SK-N-SH treated with all-trans-retinoic acid at 6 μM for 48 hours (cell line): ENCODE results near the gene STAT2.

ENCODE experiments used
- ATAC-seq: fragments of 200-7000 bp; cut with Tn5 transposase; 3 replicates; pipeline ENCODE4 v1.9.1; 2020; ENCODE audit warnings: mild to moderate bottlenecking, moderate library complexity
- ARNTL ChIP-seq: fragments of 450-650 bp; formaldehyde crosslinking; IDR thresholded peaks from 2 replicates; pipeline ENCODE4 v1.5.0; 2020; ENCODE audit warnings: low read depth, mild to moderate bottlenecking, moderate library complexity, borderline replicate concordance
- BACH2 ChIP-seq: fragments of 250-450 bp; sonication (Bioruptor Pico); IDR thresholded peaks from 2 replicates; pipeline ENCODE4 v1.9.0; 2021; ENCODE audit warnings: mild to moderate bottlenecking, borderline replicate concordance
- CREB5 ChIP-seq: fragments of 250-450 bp; sonication (Bioruptor Pico); IDR thresholded peaks from 2 replicates; pipeline ENCODE4 v1.5.1; 2020; ENCODE audit warnings: low read depth, mild to moderate bottlenecking, moderate library complexity
- CSRNP3 ChIP-seq: fragments of 250-450 bp; sonication (Bioruptor Pico); IDR thresholded peaks from 2 replicates; pipeline ENCODE4 v1.5.1; 2021; ENCODE audit warnings: mild to moderate bottlenecking, moderate library complexity
- ESRRG ChIP-seq: fragments of 250-450 bp; sonication (Bioruptor Pico); IDR thresholded peaks from 2 replicates; pipeline ENCODE4 v1.6.1; 2021; ENCODE audit warnings: mild to moderate bottlenecking
- GLIS3 ChIP-seq: fragments of 250-450 bp; sonication (Bioruptor Pico); IDR thresholded peaks from 2 replicates; pipeline ENCODE4 v1.5.0; 2020; ENCODE audit warnings: mild to moderate bottlenecking, moderate library complexity
- ISL1 ChIP-seq: fragments of 250-450 bp; sonication (Bioruptor Pico); IDR thresholded peaks from 2 replicates; pipeline ENCODE4 v2.1.2; 2022; ENCODE audit warnings: mild to moderate bottlenecking, moderate library complexity
- OSR1 ChIP-seq: fragments of 250-450 bp; sonication (Bioruptor Pico); IDR thresholded peaks from 2 replicates; pipeline ENCODE4 v1.8.0; 2022; ENCODE audit warnings: moderate library complexity, mild to moderate bottlenecking, inconsistent platforms
- PATZ1 ChIP-seq: fragments of 250-450 bp; sonication (Bioruptor Pico); IDR thresholded peaks from 2 replicates; pipeline ENCODE4 v1.8.0; 2020; ENCODE audit warnings: mild to moderate bottlenecking, moderate library complexity, borderline replicate concordance
- POU6F1 ChIP-seq: fragments of 250-450 bp; sonication (Bioruptor Pico); IDR thresholded peaks from 2 replicates; pipeline ENCODE4 v1.8.0; 2021; ENCODE audit warnings: low read depth, mild to moderate bottlenecking, moderate library complexity, borderline replicate concordance
- PPARA ChIP-seq: fragments of 250-450 bp; sonication (Bioruptor Pico); IDR thresholded peaks from 2 replicates; pipeline ENCODE4 v1.5.0; 2020; ENCODE audit warnings: mild to moderate bottlenecking, borderline replicate concordance
- RARB ChIP-seq: fragments of 250-450 bp; sonication (Bioruptor Pico); IDR thresholded peaks from 2 replicates; pipeline ENCODE4 v1.8.0; 2021; ENCODE audit warnings: mild to moderate bottlenecking, moderate library complexity
- SNAI2 ChIP-seq: fragments of 250-450 bp; sonication (Bioruptor Pico); IDR thresholded peaks from 2 replicates; pipeline ENCODE4 v1.5.0; 2020; ENCODE audit warnings: mild to moderate bottlenecking, moderate library complexity
- TCF4 ChIP-seq: fragments of 250-450 bp; sonication (Bioruptor Pico); IDR thresholded peaks from 2 replicates; pipeline ENCODE4 v1.8.0; 2021; ENCODE audit warnings: mild to moderate bottlenecking, moderate library complexity, borderline replicate concordance
- TOX ChIP-seq: fragments of 250-450 bp; sonication (Bioruptor Pico); IDR thresholded peaks from 2 replicates; pipeline ENCODE4 v1.8.0; 2021; ENCODE audit warnings: mild to moderate bottlenecking, moderate library complexity, borderline replicate concordance
- ZC3H10 ChIP-seq: fragments of 250-450 bp; sonication (Bioruptor Pico); IDR thresholded peaks from 2 replicates; pipeline ENCODE4 v1.5.1; 2021; ENCODE audit warnings: mild to moderate bottlenecking, moderate library complexity
- ZFP3 ChIP-seq: fragments of 250-450 bp; sonication (Bioruptor Pico); IDR thresholded peaks from 2 replicates; pipeline ENCODE4 v1.5.0; 2020; ENCODE audit warnings: mild to moderate bottlenecking, moderate library complexity
- ZFP30 ChIP-seq: fragments of 450-650 bp; formaldehyde crosslinking; IDR thresholded peaks from 2 replicates; pipeline ENCODE4 v1.5.0; 2022; ENCODE audit warnings: mild to moderate bottlenecking, moderate library complexity
- ZNF565 ChIP-seq: fragments of 450-650 bp; formaldehyde crosslinking; conservative IDR thresholded peaks from 2 replicates; pipeline ENCODE4 v1.5.0; 2020; ENCODE audit warnings: low read depth, mild to moderate bottlenecking, moderate library complexity
- ZNF70 ChIP-seq: fragments of 450-650 bp; formaldehyde crosslinking; IDR thresholded peaks from 2 replicates; pipeline ENCODE4 v1.5.0; 2020; ENCODE audit warnings: mild to moderate bottlenecking, moderate library complexity
- ZNF8 ChIP-seq: fragments of 450-650 bp; formaldehyde crosslinking; IDR thresholded peaks from 2 replicates; pipeline ENCODE4 v1.5.0; 2020; ENCODE audit warnings: mild to moderate bottlenecking, moderate library complexity

Gene STAT2

GRCh38 chr12:56334490-56334793 lies 25.5 kb downstream of the STAT2 start:
- ATAC-seq = no peak; the same call in 1 of the 3 replicates
- no peak for TF ChIP-seq ZC3H10 (CRISPR knock-in tag)
- TF ChIP-seq ZFP3 (CRISPR knock-in tag) = no peak
- no peak for TF ChIP-seq TCF4 (CRISPR knock-in tag)
- no peak for TF ChIP-seq CREB5 (CRISPR knock-in tag)
- no peak for TF ChIP-seq PPARA (CRISPR knock-in tag)
- no peak for TF ChIP-seq CSRNP3 (CRISPR knock-in tag)
- no peak for TF ChIP-seq BACH2
- TF ChIP-seq POU6F1 (CRISPR knock-in tag) = no peak
- TF ChIP-seq TOX (CRISPR knock-in tag) = no peak
- no peak for TF ChIP-seq ISL1
- TF ChIP-seq GLIS3 (CRISPR knock-in tag) = no peak
- TF ChIP-seq SNAI2 (CRISPR knock-in tag) = no peak
- no peak for TF ChIP-seq ARNTL (CRISPR knock-in tag)
- no peak for TF ChIP-seq OSR1 (CRISPR knock-in tag)
- TF ChIP-seq ZNF565 (CRISPR knock-in tag) = no peak
- no peak for TF ChIP-seq ZNF70 (CRISPR knock-in tag)
- TF ChIP-seq, all 23 proteins: peak for 0

- peak; percentile 100 for ATAC-seq
Measured at GRCh38 chr12:56333679-56334489, 26.0 kb downstream of the STAT2 start, which contains the start of gene PAN2. Gene PAN2 (minus strand): TSS chr12:56334000. CDS start chr12:56333094, 906 bp downstream.

GRCh38 chr12:56333197-56333678 lies 26.7 kb downstream of the STAT2 start:
- peak; percentile 9 for ATAC-seq
- TF ChIP-seq CREB5 (CRISPR knock-in tag) = no peak
- no peak for TF ChIP-seq ESRRG (CRISPR knock-in tag)
- TF ChIP-seq ZNF8 (CRISPR knock-in tag) = no peak
- no peak for TF ChIP-seq ZC3H10 (CRISPR knock-in tag)
- no peak for TF ChIP-seq CSRNP3 (CRISPR knock-in tag)
- no peak for TF ChIP-seq ZFP3 (CRISPR knock-in tag)
- no peak for TF ChIP-seq RARB (CRISPR knock-in tag)
- no peak for TF ChIP-seq POU6F1 (CRISPR knock-in tag)
- TF ChIP-seq ZNF565 (CRISPR knock-in tag) = no peak
- no peak for TF ChIP-seq TOX (CRISPR knock-in tag)
- no peak for TF ChIP-seq ZFP30
- no peak for TF ChIP-seq TCF4 (CRISPR knock-in tag)
- no peak for TF ChIP-seq BACH2
- TF ChIP-seq ARNTL (CRISPR knock-in tag) = no peak

More at GRCh38 chr12:56333679-56334489, 26.0 kb downstream of the STAT2 start, which contains the start of gene PAN2:
- TF ChIP-seq BACH2 (no peak), TOX (CRISPR knock-in tag) (no peak), ESRRG (CRISPR knock-in tag) (no peak), ZNF70 (CRISPR knock-in tag) (no peak), PATZ1 (CRISPR knock-in tag) (peak; percentile 67; the same call in 1 of the 2 replicates), ZNF565 (CRISPR knock-in tag) (no peak), ZFP30 (no peak), PPARA (CRISPR knock-in tag) (no peak)
